GM10847 (cell line): ENCODE measurements around the gene EVA1A.

Experiments
- POLR2A ChIP-seq: IDR thresholded peaks from 2 replicates; pipeline ENCODE4 v1.6.1; 2011; ENCODE audit not compliant: insufficient read length; ENCODE audit errors: extremely low read depth

The EVA1A gene

GRCh38 chr2:75524276-75524911 is 36.3 kb downstream of the EVA1A start:
- no peak for TF ChIP-seq POLR2A

DNA sequence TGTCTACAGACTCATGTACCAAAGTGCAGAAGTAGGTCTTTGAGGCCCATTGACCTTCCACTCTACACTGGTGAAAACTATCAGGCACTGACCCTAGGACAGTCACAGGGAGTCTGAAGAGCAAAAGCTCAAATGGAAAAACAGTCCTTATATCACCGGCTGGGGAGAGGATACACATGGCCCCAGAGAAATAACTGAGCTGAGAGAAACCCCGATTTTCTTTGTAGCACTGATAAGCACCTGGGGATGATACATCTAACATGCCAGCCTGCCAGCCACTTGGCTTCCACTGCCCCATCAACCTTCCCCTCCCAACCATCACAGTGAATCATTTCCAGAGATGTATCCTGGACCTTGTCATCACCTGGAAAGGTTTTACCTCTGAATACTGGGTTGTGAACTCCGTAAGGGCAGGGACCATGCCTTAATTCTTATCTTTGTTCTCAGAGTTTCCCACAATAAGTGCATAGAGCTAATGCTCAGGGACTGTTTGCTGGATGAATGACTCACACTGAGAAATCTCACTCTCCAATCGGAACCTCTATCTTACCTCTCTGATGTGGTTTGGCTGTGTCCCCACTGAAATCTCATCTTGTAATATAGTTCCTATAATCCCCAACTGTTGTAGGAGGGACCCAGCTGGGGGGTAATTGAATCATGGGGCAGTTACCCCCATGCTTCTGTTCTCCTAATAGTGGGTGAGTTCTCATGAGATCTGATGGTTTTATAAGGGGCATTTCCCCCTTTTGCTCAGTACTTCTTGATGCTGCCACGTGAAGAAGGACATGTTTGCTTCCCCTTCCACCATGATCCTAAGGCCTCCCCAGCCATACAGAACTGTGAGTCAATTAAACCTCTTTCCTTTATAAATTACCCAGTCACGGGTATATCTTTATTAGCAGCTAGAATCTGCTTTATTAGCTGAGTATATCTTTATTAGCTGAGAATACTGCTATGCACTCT is 37.1 kb downstream of the EVA1A start:
- no peak for TF ChIP-seq POLR2A

DNA sequence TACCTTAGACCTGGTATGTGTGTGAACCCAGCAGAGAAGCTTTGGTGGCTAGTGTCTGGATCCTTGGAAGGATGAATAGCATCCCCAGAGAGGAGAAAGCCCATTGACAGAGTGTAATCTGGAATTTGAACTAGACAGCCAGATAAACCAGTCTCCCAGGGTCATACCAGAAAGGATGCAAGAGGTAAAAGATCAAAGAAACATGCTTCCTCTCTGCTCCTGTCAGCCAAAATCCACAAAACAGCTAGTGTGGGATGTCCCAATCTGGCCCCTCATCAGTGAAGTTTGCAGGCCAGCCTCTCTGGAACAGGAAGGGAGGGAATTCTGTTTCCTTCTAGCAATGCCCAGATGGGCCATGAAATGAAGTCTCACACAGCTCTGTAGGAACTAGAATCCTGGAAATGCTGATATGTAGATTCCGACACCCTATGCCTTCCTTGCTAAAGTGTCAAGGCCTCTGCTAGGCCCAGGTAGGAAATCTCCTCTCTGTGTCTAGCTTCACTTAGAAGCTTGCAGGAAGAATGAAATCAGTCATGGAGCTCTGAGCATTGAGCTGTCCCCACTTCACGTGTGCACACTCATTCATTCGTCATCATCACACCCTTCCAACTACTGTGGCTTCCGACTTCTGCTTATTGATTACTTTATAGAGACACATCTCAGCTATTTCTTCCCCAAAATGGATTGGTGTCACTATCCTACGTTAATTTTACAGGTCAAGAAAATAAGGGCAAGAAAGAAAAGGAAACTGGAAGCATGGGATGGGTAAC is 38.0 kb downstream of the EVA1A start:
- no peak for TF ChIP-seq POLR2A

GRCh38 chr2:75521225-75521872 is 39.4 kb downstream of the EVA1A start:
- no peak for TF ChIP-seq POLR2A

GRCh38 chr2:75519843-75520242 is 40.9 kb downstream of the EVA1A start:
- no peak for TF ChIP-seq POLR2A

- TF ChIP-seq POLR2A: no peak
Observed at GRCh38 chr2:75518638-75519465, 41.9 kb downstream of the EVA1A start.

- TF ChIP-seq POLR2A: no peak
Observed at GRCh38 chr2:75517547-75518230, 43.0 kb downstream of the EVA1A start.

DNA sequence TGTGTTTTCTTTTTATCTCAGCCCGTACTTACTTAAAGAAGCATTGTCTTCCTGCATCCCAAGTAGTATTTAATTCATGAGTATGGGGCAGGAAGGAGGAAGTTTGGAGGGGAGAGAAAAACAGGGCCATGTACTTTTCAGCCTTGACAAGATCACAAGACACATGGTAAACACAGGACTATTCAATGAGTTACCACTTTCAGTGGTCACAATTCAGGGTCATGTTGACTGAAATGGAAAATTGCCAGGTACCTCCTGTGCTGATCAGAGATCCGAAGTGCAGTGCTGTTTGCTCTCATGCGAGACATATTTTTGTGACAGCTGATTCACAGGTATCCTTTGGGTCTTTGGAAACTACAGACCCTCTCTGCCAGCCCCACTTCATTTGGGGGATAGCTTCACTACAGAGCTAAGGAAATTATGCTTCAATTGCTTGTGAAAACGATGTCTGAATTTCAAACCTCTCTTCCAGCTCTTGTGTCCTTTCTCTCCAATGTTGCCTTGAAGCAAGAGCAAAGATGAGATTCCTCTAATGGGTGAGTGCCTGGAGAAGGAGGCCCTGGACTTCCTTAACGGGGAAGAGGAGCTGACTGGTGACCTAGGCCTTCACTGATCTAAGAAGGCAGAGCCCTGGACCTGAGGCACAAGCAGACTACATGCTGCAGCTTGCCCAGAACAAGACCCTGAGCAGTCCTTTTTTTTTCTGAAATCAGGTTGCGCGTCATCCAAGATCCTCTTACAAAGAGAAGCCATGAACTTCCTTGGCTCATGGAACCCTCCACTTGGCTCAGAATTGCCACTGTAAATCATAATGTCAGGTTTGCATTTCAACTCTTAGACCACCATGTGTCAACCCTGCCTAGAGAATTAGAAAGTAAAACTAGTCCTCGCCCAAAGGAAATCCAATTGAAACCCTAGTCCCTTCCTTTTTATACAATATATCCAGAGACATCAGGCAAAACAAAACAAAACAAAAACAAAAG is 44.1 kb downstream of the EVA1A start:
- no peak for TF ChIP-seq POLR2A

DNA sequence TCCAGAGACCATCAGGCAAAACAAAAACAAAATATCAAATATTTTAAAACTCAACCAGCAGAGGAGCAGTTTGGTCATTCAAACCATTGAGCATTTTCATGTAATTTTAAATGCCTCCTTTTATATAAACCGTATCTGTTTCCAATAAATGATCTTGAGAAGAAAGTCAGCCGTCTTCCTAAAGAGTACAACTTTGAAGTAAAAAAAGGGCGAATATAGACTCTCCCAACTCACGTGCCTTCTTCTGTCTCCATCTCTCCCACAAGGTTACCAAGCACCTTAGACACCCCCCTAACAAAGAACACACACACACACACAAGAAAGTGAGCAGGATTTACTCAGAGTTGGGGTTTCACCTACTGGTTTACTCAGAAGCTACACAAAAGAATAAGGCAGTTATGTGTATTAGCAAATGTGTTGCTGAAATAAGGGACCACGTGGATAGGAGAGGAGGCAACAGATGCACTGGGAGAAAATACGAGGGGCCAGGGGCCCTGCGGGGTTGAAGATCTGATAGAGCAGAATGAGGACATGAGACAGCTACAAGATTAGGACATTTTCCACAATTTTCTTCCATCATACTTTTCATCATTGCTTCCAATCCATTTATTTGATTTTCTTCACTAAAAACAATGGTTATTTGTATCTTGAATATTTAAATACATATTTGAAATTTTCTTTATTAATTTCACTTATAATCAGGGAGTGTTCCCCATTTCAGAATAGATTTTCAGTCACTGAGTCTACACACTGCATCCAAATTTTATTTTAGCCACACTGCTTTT is 45.0 kb downstream of the EVA1A start:
- no peak for TF ChIP-seq POLR2A

DNA sequence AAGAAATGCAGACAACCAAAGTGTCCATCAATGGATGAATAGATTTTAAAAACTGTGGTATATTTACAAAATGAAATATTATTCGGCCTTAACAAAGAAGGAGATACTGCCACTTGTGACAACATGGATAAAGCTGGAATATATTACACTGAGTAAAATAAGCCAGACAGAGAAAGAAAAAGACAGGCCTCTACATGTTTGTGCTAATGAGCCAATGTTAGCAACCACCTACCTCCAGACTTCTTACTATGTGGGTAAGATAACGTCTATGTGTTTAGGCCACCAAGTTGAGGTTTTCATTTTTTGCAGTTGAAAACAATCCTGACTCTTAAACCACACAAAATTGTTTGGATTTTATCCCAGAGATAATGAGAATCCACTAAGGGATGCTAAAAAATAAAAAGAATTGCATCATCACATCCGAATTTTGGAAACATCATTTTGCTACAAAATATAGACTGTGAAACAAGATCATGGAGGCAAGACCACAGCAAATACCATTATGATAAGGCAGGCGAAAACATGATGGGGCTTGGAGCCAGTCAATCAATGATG is 47.0 kb downstream of the EVA1A start:
- TF ChIP-seq POLR2A: no peak

DNA sequence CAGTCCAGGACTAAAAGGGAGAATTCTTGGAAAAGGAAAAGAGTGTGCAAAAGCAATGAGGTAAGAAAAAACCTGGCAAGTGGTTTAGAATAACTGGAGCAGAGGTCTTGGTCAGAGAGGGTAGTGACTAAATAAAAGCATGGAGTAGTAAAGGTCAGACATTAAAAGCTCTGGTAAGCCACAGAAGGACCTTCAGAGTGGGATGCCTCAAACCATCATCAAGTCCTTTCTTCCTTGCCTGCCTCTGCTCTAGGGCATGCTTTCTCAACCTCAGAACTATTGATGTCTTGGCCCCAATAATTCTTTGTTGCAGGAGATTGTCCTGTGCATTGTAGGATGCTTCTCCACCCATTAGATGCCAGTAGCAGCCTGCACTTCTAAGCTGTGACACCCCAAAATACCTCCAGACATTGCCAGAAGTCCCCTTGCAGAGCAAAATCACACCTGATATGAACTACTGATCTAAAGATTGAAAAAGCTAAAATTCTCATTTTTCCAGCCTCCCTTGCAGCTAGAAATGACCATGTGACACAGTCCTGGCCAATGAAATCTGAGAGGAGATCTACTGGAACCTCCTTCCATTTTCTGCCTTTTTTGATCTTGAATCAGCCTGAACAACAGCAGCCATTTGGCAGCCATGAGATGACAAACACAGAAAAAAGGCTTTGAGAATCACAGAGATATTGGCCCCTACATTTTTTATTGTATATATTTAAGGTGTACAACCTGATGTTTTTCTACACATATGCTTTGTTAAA is 48.1 kb downstream of the EVA1A start:
- TF ChIP-seq POLR2A: no peak
